IMR-90 (cell line): ENCODE results near the gene CNBD2. TPM values are rescaled to one million over a fixed set of nuclear protein-coding genes. Genes with fewer than 3 reads are reported as not detected.

Experiments used
- ATAC-seq: fragments of 200-7000 bp; cut with Tn5 transposase; 2 replicates; pipeline ENCODE4 v1.9.1; 2020; ENCODE audit warnings: low read depth, mild to moderate bottlenecking, moderate library complexity
- BruUV-seq: library from RNA; stranded (reverse); fragments of 400-500 nt; replicated peaks from 2 replicates; lab custom pipeline; 2021; lab: Mats Ljungman, UMichigan
- CTCF ChIA-PET: fragments of 300-600 bp; formaldehyde crosslinking; extraction: SDS; loops from one replicate; lab custom pipeline; 2021; ENCODE audit warnings: antibody characterized with exemption; lab: Yijun Ruan, JAX
- POLR2A ChIA-PET: fragments of 300-600 bp; sonication (Branson Sonifier 250); formaldehyde crosslinking; loops from one replicate; lab custom pipeline; 2022; ENCODE audit warnings: antibody characterized with exemption; ENCODE audit not compliant: unreplicated experiment; lab: Charles Lee
- DNase-seq: peaks from one replicate; pipeline ENCODE4 v3.0.0; 2013
- H2AFZ ChIP-seq: replicated peaks from 2 replicates; pipeline ENCODE3; 2013; ENCODE audit warnings: low read length, mild to moderate bottlenecking; ENCODE audit not compliant: poor library complexity
- H2AK5ac ChIP-seq: 2 replicates; pipeline ENCODE4 v1.6.1; 2013; ENCODE audit warnings: low read depth, low read length, inconsistent platforms
- H2AK9ac ChIP-seq: replicated peaks from 2 replicates; pipeline ENCODE3; 2013; ENCODE audit warnings: mild to moderate bottlenecking, low read depth, low read length, moderate library complexity; ENCODE audit not compliant: poor library complexity
- H2BK120ac ChIP-seq: 2 replicates; pipeline ENCODE4 v1.6.1; 2013; ENCODE audit warnings: low read depth, low read length, inconsistent platforms
- H2BK15ac ChIP-seq: 3 replicates; pipeline ENCODE4 v1.6.1; 2013; ENCODE audit warnings: low read depth, low read length, inconsistent platforms
- H2BK20ac ChIP-seq: 2 replicates; pipeline ENCODE4 v1.6.1; 2013; ENCODE audit warnings: low read depth, mild to moderate bottlenecking, inconsistent platforms, low read length, moderate library complexity
- H2BK5ac ChIP-seq: 2 replicates; pipeline ENCODE4 v1.6.1; 2013; ENCODE audit warnings: mild to moderate bottlenecking, low read depth, low read length, inconsistent platforms; ENCODE audit not compliant: poor library complexity, severe bottlenecking
- H3K14ac ChIP-seq: replicated peaks from 2 replicates; pipeline ENCODE4 v1.6.1; 2013; ENCODE audit warnings: low read depth, low read length, inconsistent platforms
- H3K18ac ChIP-seq: 2 replicates; pipeline ENCODE4 v1.6.1; 2013; ENCODE audit warnings: low read depth, low read length, control low read depth
- H3K23ac ChIP-seq: 2 replicates; pipeline ENCODE4 v1.6.1; 2013; ENCODE audit warnings: low read depth, low read length, inconsistent platforms
- H3K27ac ChIP-seq: 2 replicates; pipeline ENCODE4 v1.5.1; 2013; ENCODE audit warnings: mild to moderate bottlenecking, control low read depth, low read length; ENCODE audit not compliant: insufficient read depth
- H3K27me3 ChIP-seq: 2 replicates; pipeline ENCODE4 v1.6.1; 2013; ENCODE audit warnings: low read length; ENCODE audit not compliant: control insufficient read depth, insufficient read depth
- H3K36me3 ChIP-seq: 2 replicates; pipeline ENCODE4 v1.6.1; 2013; ENCODE audit warnings: low read length, mixed read lengths; ENCODE audit not compliant: control insufficient read depth, insufficient read depth
- H3K4ac ChIP-seq: 2 replicates; pipeline ENCODE4 v1.6.1; 2013; ENCODE audit warnings: low read depth, low read length, inconsistent platforms
- H3K4me1 ChIP-seq: 2 replicates; pipeline ENCODE4 v1.6.1; 2013; ENCODE audit warnings: low read length, mixed read lengths; ENCODE audit not compliant: control insufficient read depth, insufficient read depth
- H3K4me2 ChIP-seq: 2 replicates; pipeline ENCODE4 v1.6.1; 2013; ENCODE audit warnings: low read depth, mild to moderate bottlenecking, control low read depth, low read length, moderate library complexity
- H3K4me3 ChIP-seq: 2 replicates; pipeline ENCODE4 v1.5.1; 2013; ENCODE audit warnings: low read depth, mild to moderate bottlenecking, control low read depth, low read length, moderate library complexity; ENCODE audit not compliant: insufficient read depth
- H3K56ac ChIP-seq: 2 replicates; pipeline ENCODE4 v1.6.1; 2013; ENCODE audit warnings: low read length, inconsistent platforms; ENCODE audit not compliant: insufficient read depth; ENCODE audit errors: extremely low read depth
- H3K79me1 ChIP-seq, 2 experiments: 2 replicates each; pipeline ENCODE4 v1.6.1; 2013; ENCODE audit warnings: low read length in 2 of 2, inconsistent platforms in 1 of 2, low read depth in 1 of 2
- H3K9ac ChIP-seq: 2 replicates; pipeline ENCODE4 v1.6.1; 2013; ENCODE audit warnings: low read depth, low read length, control low read depth
- H3K9me1 ChIP-seq: 2 replicates; pipeline ENCODE4 v1.6.1; 2013; ENCODE audit warnings: low read length, inconsistent platforms; ENCODE audit not compliant: insufficient read depth
- H3K9me3 ChIP-seq: 2 replicates; pipeline ENCODE4 v1.6.1; 2013; ENCODE audit warnings: low read length; ENCODE audit not compliant: control insufficient read depth, insufficient read depth
- H4K20me1 ChIP-seq: 2 replicates; pipeline ENCODE4 v1.6.1; 2013; ENCODE audit warnings: low read length, inconsistent platforms; ENCODE audit not compliant: insufficient read depth
- H4K5ac ChIP-seq: 2 replicates; pipeline ENCODE4 v1.6.1; 2013; ENCODE audit warnings: mild to moderate bottlenecking, low read depth, low read length, control low read depth
- H4K8ac ChIP-seq, 2 experiments: 2 replicates each; pipeline ENCODE4 v1.6.1; 2013; ENCODE audit warnings: low read depth in 2 of 2, low read length in 2 of 2, control low read depth in 1 of 2, inconsistent platforms in 1 of 2
- H4K91ac ChIP-seq: 2 replicates; pipeline ENCODE4 v1.6.1; 2013; ENCODE audit warnings: low read depth, low read length, inconsistent platforms; ENCODE audit not compliant: insufficient read depth
- BHLHE40 ChIP-seq: fragments of 150-350 bp; IDR thresholded peaks from 2 replicates; pipeline ENCODE4 v1.6.1; 2016; ENCODE audit warnings: mild to moderate bottlenecking, low read depth, low read length
- CEBPB ChIP-seq: IDR thresholded peaks from 2 replicates; pipeline ENCODE4 v1.6.1; 2012; ENCODE audit warnings: low read depth, low read length, improper control_type of control experiment
- CHD1 ChIP-seq: IDR thresholded peaks from 2 replicates; pipeline ENCODE4 v1.6.1; 2012; ENCODE audit warnings: low read depth, low read length, improper control_type of control experiment
- FOS ChIP-seq: fragments of 150-350 bp; IDR thresholded peaks from 2 replicates; pipeline ENCODE4 v1.6.1; 2016; ENCODE audit warnings: low read depth, low read length
- MAFK ChIP-seq: IDR thresholded peaks from 2 replicates; pipeline ENCODE4 v1.6.1; 2012; ENCODE audit warnings: low read depth, low read length, improper control_type of control experiment
- MAZ ChIP-seq: IDR thresholded peaks from 2 replicates; pipeline ENCODE4 v1.6.1; 2012; ENCODE audit warnings: low read depth, mild to moderate bottlenecking, low read length, improper control_type of control experiment, moderate library complexity, borderline replicate concordance
- MXI1 ChIP-seq: IDR thresholded peaks from 2 replicates; pipeline ENCODE4 v1.6.1; 2012; ENCODE audit warnings: low read depth, mild to moderate bottlenecking, low read length, moderate library complexity, borderline replicate concordance
- NFE2L2 ChIP-seq: fragments of 150-350 bp; IDR thresholded peaks from 2 replicates; pipeline ENCODE4 v1.6.1; 2016; ENCODE audit warnings: low read depth, mild to moderate bottlenecking, low read length
- POLR2A ChIP-seq: IDR thresholded peaks from 2 replicates; pipeline ENCODE4 v1.6.1; 2012; ENCODE audit warnings: mild to moderate bottlenecking, low read depth, low read length
- RAD21 ChIP-seq: IDR thresholded peaks from 2 replicates; pipeline ENCODE4 v1.6.1; 2012; ENCODE audit warnings: low read length, improper control_type of control experiment
- RCOR1 ChIP-seq: IDR thresholded peaks from 2 replicates; pipeline ENCODE4 v1.6.1; 2012; ENCODE audit warnings: mild to moderate bottlenecking, low read length, improper control_type of control experiment; ENCODE audit not compliant: insufficient replicate concordance
- RFX5 ChIP-seq: IDR thresholded peaks from 2 replicates; pipeline ENCODE4 v1.8.0; 2012; ENCODE audit warnings: low read depth, mild to moderate bottlenecking, low read length, moderate library complexity
- SMC3 ChIP-seq: fragments of 150-350 bp; IDR thresholded peaks from 2 replicates; pipeline ENCODE4 v1.6.1; 2016; ENCODE audit warnings: low read depth, mild to moderate bottlenecking, antibody characterized with exemption, low read length, moderate library complexity
- WGBS, 2 experiments: methylation state at CpG; one replicate each; pipeline versions ENCODE4 v1.1.5 to v1.1.7; 2013; ENCODE audit warnings: missing lambda C conversion rate in 2 of 2; ENCODE audit not compliant: insufficient read length in 1 of 2; ENCODE audit errors: extremely low coverage in 2 of 2; 5-methylcytosine and 5-hydroxymethylcytosine counted together
- dilution Hi-C: fragments of 300-500 bp; cut with HindIII; formaldehyde crosslinking; loops from one replicate; pipeline ENCODE4 v1.14.3; 2018; ENCODE audit warnings: low sequenced_read_pairs; ENCODE audit not compliant: unreplicated experiment
- in situ Hi-C: fragments of 300-500 bp; cut with MboI; formaldehyde crosslinking; loops from 3 replicates; pipeline ENCODE4 v1.14.3; 2019; ENCODE audit warnings: low sequenced_read_pairs, inconsistent platforms, mixed read lengths
- intact Hi-C: fragments of 100-400 bp; cut with micrococcal nuclease; formaldehyde crosslinking; loops from 2 replicates; pipeline ENCODE4 v1.10.0; 2022
- polyA plus RNA-seq, 3 experiments: library from polyadenylated mRNA; depleted of rRNA; stranded (reverse); fragments of >200 nt; gene quantifications; 2 replicates each; pipeline ENCODE4 v1.2.3, GENCODE V29; 2012; ENCODE audit warnings: low replicate concordance in 1 of 3
- total RNA-seq: library from RNA; depleted of rRNA; stranded (reverse); fragments of >200 nt; gene quantifications from 2 replicates; pipeline ENCODE4 v1.2.3, GENCODE V29; 2012
- TF ChIP-seq, protein P1 (sequence below): fragments of 150-350 bp; IDR thresholded peaks from 2 replicates; pipeline ENCODE4 v1.6.1; 2017; ENCODE audit warnings: mild to moderate bottlenecking, antibody characterized with exemption, low read length, low read depth
- TF ChIP-seq, protein P2 (sequence below): conservative IDR thresholded peaks from 2 replicates; pipeline ENCODE4 v1.5.1; 2012; ENCODE audit warnings: mild to moderate bottlenecking, low read depth, low read length, improper control_type of control experiment
- TF ChIP-seq, protein P3 (sequence below): fragments of 150-350 bp; IDR thresholded peaks from 2 replicates; pipeline ENCODE4 v1.6.1; 2016; ENCODE audit warnings: low read depth, mild to moderate bottlenecking, low read length, moderate library complexity, borderline replicate concordance

The CNBD2 gene
- total and polyA plus RNA-seq, 2 of the 4 experiments (the other 2 are of a cell fraction), result 0.90 to 1.7 TPM

DNA sequence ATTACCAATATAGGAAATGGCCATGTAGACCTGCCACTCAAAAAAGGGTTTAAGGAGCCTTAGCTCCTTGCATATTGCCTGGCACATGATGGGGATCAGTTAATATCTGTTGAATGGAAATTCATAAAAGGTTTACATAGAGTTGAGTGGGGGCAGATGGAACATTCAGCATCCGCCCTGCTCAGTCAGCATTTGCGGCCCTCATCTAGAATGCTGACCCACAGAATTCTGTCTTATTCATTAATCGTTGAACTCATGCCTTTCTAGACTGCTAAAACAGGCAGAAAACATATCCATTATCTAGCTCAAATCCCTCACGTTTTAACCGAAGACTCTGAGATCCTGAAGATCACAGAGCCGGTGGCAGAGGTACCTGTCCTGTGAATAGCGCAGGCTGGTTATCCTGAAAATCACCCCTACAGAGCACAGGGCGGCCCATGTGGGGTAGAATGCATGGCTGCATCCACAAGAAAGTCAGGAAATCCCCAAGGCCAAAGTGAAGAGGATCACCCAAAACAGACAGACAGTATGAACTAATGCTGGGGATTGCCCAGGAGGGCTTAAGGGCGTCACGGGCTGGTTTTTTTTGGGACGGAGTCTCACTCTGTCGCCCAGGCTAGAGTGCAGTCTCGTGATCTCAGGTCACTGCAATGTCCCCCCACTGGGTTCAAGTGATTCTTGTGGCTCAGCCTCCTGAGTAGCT lies 59.9 kb downstream of the CNBD2 start:
- no TSS peak for BruUV-seq
- no peak overlapping the region for H2AK9ac ChIP-seq
- intact Hi-C loops, result no loop called here
- dilution Hi-C loops, result no loop called here
- no peak overlapping the region for H3K56ac ChIP-seq
- no peak for ATAC-seq
- H3K9me3 ChIP-seq, result no peaks in the 10 kb centered on the region
- no peak overlapping the region for H3K4ac ChIP-seq
- H3K4me1 ChIP-seq, result peaks cover 2% of the 10 kb centered on the region; the same call in 1 of the 2 replicates
- H3K4me3 ChIP-seq, result no peak overlapping the region
- no peak overlapping the region for H3K4me2 ChIP-seq
- H3K14ac ChIP-seq, result no peak overlapping the region
- ChIA-PET POLR2A (no interaction called here), CTCF (no interaction called here)
- peaks cover 45% of the 10 kb centered on the region for H3K27me3 ChIP-seq
- H2BK20ac ChIP-seq, result no peak overlapping the region
- H4K91ac ChIP-seq, result no peak overlapping the region
- in situ Hi-C loops, result no loop called here
- H3K79me1 ChIP-seq, result no peaks in the 10 kb centered on the region
- H2AK5ac ChIP-seq, result no peak overlapping the region
- no peak for TF ChIP-seq MAZ
- TF ChIP-seq NFE2L2, result no peak
- TF ChIP-seq CHD1, result no peak
- TF ChIP-seq, protein P1, sequence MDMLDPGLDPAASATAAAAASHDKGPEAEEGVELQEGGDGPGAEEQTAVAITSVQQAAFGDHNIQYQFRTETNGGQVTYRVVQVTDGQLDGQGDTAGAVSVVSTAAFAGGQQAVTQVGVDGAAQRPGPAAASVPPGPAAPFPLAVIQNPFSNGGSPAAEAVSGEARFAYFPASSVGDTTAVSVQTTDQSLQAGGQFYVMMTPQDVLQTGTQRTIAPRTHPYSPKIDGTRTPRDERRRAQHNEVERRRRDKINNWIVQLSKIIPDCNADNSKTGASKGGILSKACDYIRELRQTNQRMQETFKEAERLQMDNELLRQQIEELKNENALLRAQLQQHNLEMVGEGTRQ, result no peak
- TF ChIP-seq POLR2A, result no peak
- TF ChIP-seq SMC3, result no peak
- no peak for TF ChIP-seq BHLHE40
- no peak for TF ChIP-seq MAFK
- no peak for TF ChIP-seq CEBPB
- no peak for TF ChIP-seq RFX5
- TF ChIP-seq RAD21, result no peak
- TF ChIP-seq, protein P2, sequence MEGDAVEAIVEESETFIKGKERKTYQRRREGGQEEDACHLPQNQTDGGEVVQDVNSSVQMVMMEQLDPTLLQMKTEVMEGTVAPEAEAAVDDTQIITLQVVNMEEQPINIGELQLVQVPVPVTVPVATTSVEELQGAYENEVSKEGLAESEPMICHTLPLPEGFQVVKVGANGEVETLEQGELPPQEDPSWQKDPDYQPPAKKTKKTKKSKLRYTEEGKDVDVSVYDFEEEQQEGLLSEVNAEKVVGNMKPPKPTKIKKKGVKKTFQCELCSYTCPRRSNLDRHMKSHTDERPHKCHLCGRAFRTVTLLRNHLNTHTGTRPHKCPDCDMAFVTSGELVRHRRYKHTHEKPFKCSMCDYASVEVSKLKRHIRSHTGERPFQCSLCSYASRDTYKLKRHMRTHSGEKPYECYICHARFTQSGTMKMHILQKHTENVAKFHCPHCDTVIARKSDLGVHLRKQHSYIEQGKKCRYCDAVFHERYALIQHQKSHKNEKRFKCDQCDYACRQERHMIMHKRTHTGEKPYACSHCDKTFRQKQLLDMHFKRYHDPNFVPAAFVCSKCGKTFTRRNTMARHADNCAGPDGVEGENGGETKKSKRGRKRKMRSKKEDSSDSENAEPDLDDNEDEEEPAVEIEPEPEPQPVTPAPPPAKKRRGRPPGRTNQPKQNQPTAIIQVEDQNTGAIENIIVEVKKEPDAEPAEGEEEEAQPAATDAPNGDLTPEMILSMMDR, result no peak
- no peak for TF ChIP-seq MXI1
- TF ChIP-seq, protein P3, sequence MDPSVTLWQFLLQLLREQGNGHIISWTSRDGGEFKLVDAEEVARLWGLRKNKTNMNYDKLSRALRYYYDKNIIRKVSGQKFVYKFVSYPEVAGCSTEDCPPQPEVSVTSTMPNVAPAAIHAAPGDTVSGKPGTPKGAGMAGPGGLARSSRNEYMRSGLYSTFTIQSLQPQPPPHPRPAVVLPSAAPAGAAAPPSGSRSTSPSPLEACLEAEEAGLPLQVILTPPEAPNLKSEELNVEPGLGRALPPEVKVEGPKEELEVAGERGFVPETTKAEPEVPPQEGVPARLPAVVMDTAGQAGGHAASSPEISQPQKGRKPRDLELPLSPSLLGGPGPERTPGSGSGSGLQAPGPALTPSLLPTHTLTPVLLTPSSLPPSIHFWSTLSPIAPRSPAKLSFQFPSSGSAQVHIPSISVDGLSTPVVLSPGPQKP, result no peak
- TF ChIP-seq RCOR1, result no peak
- no peak for TF ChIP-seq FOS
- no peak overlapping the region for H2BK120ac ChIP-seq
- H4K5ac ChIP-seq, result no peak overlapping the region
- no peak overlapping the region for H2BK5ac ChIP-seq
- H3K9ac ChIP-seq, result no peak overlapping the region
- peaks cover 2% of the 10 kb centered on the region; the same call in 1 of the 2 replicates for H3K9me1 ChIP-seq
- H3K36me3 ChIP-seq, result no peaks in the 10 kb centered on the region
- DNase-seq, result no peak
- H2AFZ ChIP-seq, result no peak overlapping the region
- no peak overlapping the region for H2BK15ac ChIP-seq
- no peak overlapping the region for H3K27ac ChIP-seq
- no peak overlapping the region for H4K8ac ChIP-seq
- H3K18ac ChIP-seq, result no peak overlapping the region
- no peak overlapping the region for H3K23ac ChIP-seq
- H4K20me1 ChIP-seq, result no peaks in the 10 kb centered on the region
- WGBS, 2 experiments, result 89% methylated on average over 5 of the region's 13 CpGs; no CpG with 5 or more reads in 1 of the 2 experiments
